ENCODE data around the gene CSPG4. TPM values are rescaled to one million over a fixed set of nuclear protein-coding genes. Genes with fewer than 3 reads are reported as not detected.

CSPG4 gene
- total and polyA plus RNA-seq, 2 of the 8 experiments (the other 6 are each of a cell fraction or from before 2014, with no cell fraction given): 1.4 to 3.0 TPM

- TF ChIP-seq JUN (IDR thresholded peaks at IDR 0.05; ENCODE audit: low read depth, low read length): no peak
Measured at GRCh38 chr15:75753145-75753544, 40.5 kb upstream of the CSPG4 start (continued).

Data from H1 (cell line).